GM12878 (cell line): Measurements from ENCODE around the gene TPRN. TPM values are rescaled to one million over a fixed set of nuclear protein-coding genes. Genes with fewer than 3 reads are reported as not detected.

Source experiments
- BMI1 ChIP-seq: fragments of 450-650 bp; IDR thresholded peaks from 2 replicates; pipeline ENCODE4 v1.6.1; 2016; ENCODE audit warnings: mild to moderate bottlenecking, moderate library complexity, borderline replicate concordance
- BRCA1 ChIP-seq: IDR thresholded peaks from 2 replicates; pipeline ENCODE4 v1.6.1; 2011; ENCODE audit warnings: low read depth, low read length, improper control_type of control experiment
- CBFB ChIP-seq: IDR thresholded peaks from 2 replicates; pipeline ENCODE4 v1.6.1; 2016; ENCODE audit warnings: antibody characterized with exemption, low read depth
- CHD1 ChIP-seq: IDR thresholded peaks from 2 replicates; pipeline ENCODE4 v1.6.1; 2012; ENCODE audit warnings: low read depth, low read length, improper control_type of control experiment
- DPF2 ChIP-seq: fragments of 450-650 bp; IDR thresholded peaks from 2 replicates; pipeline ENCODE4 v1.6.1; 2017; ENCODE audit warnings: mild to moderate bottlenecking
- GATAD2B ChIP-seq: fragments of 450-650 bp; conservative IDR thresholded peaks from 2 replicates; pipeline ENCODE4 v1.6.1; 2017; ENCODE audit warnings: low read depth, mild to moderate bottlenecking, moderate library complexity
- HDGF ChIP-seq: fragments of 450-650 bp; IDR thresholded peaks from 2 replicates; pipeline ENCODE4 v1.6.1; 2016; ENCODE audit warnings: antibody characterized with exemption
- KLF5 ChIP-seq: fragments of 450-650 bp; IDR thresholded peaks from 2 replicates; pipeline ENCODE4 v1.6.1; 2014; ENCODE audit warnings: mild to moderate bottlenecking; ENCODE audit not compliant: partially characterized antibody
- LARP7 ChIP-seq: fragments of 450-650 bp; IDR thresholded peaks from 2 replicates; pipeline ENCODE4 v1.6.1; 2017; ENCODE audit warnings: mild to moderate bottlenecking
- MEF2B ChIP-seq: fragments of 450-650 bp; IDR thresholded peaks from 2 replicates; pipeline ENCODE4 v1.6.1; 2018; ENCODE audit warnings: mild to moderate bottlenecking, moderate library complexity; ENCODE audit not compliant: partially characterized antibody, poor library complexity, severe bottlenecking
- NFXL1 ChIP-seq: fragments of 450-650 bp; IDR thresholded peaks from 2 replicates; pipeline ENCODE4 v1.6.1; 2017; ENCODE audit warnings: antibody characterized with exemption, mild to moderate bottlenecking, borderline replicate concordance
- NR2C1 ChIP-seq: fragments of 450-650 bp; IDR thresholded peaks from 2 replicates; pipeline ENCODE4 v1.6.1; 2017; ENCODE audit warnings: antibody characterized with exemption, mild to moderate bottlenecking, moderate library complexity
- POLR2AphosphoS2 ChIP-seq: IDR thresholded peaks from 2 replicates; pipeline ENCODE4 v1.6.1; 2011; ENCODE audit warnings: low read depth, mild to moderate bottlenecking, low read length, improper control_type of control experiment, moderate library complexity
- RELA ChIP-seq: fragments of 450-650 bp; IDR thresholded peaks from 2 replicates; pipeline ENCODE4 v1.8.0; 2014; ENCODE audit warnings: borderline replicate concordance; ENCODE audit not compliant: partially characterized antibody
- SMAD5 ChIP-seq: IDR thresholded peaks from 2 replicates; pipeline ENCODE4 v1.6.1; 2016; ENCODE audit warnings: antibody characterized with exemption, low read depth
- SRF ChIP-seq, 2 experiments: IDR thresholded peaks; 2 replicates each; pipeline ENCODE4 v1.6.1; 2011; ENCODE audit warnings: low read depth in 2 of 2, low read length in 2 of 2, mild to moderate bottlenecking in 1 of 2, moderate library complexity in 1 of 2
- ZBED1 ChIP-seq: IDR thresholded peaks from 2 replicates; pipeline ENCODE4 v1.6.1; 2016; ENCODE audit warnings: borderline replicate concordance
- ZNF622 ChIP-seq: fragments of 450-650 bp; IDR thresholded peaks from 2 replicates; pipeline ENCODE4 v1.6.1; 2017; ENCODE audit warnings: mild to moderate bottlenecking, inconsistent platforms
- polyA plus RNA-seq, 11 experiments: library from polyadenylated mRNA; depleted of rRNA in 4 of 11; unstranded in 6 of 11; stranded (reverse) in 5 of 11; fragments of >200 nt; fragmentation: Nextera tagmentation in 4 of 11; fragmentation: Illumina TruSeq in 1 of 11; extraction: Ambion mirVana in 4 of 11; extraction: Trizol in 1 of 11; gene quantifications; 1 replicate in 1 of 11; 2 replicates in 10 of 11; pipeline versions ENCODE4 v1.2.1 to v1.2.3, GENCODE V29; 2011 to 2016; ENCODE audit warnings: inconsistent platforms in 2 of 11, missing spikeins in 2 of 11, low read depth in 1 of 11
- total RNA-seq, 4 experiments: library from RNA; depleted of rRNA in 3 of 4; stranded (reverse); fragments of >200 nt in 3 of 4; fragmentation: Illumina TruSeq in 1 of 4; extraction: Trizol in 1 of 4; gene quantifications; 2 replicates each; pipeline versions ENCODE4 v1.2.1 to v1.2.3, GENCODE V29; 2013 to 2021
- TF ChIP-seq, protein P1 (sequence below): fragments of 450-650 bp; IDR thresholded peaks from 2 replicates; pipeline ENCODE4 v1.6.1; 2017; ENCODE audit warnings: low read depth, mild to moderate bottlenecking, moderate library complexity
- TF ChIP-seq, protein P2 (sequence below): fragments of 450-650 bp; IDR thresholded peaks from 2 replicates; pipeline ENCODE4 v1.6.1; 2017; ENCODE audit warnings: mild to moderate bottlenecking, moderate library complexity
- TF ChIP-seq, protein P3 (sequence below): fragments of 450-650 bp; IDR thresholded peaks from 2 replicates; pipeline ENCODE4 v1.6.1; 2016; ENCODE audit warnings: mild to moderate bottlenecking
- TF ChIP-seq, protein P4 (sequence below): fragments of 150-350 bp; IDR thresholded peaks from 2 replicates; pipeline ENCODE4 v1.6.1; 2014; ENCODE audit warnings: mild to moderate bottlenecking, low read depth, low read length

The TPRN gene
- total and polyA plus RNA-seq, 10 of the 15 experiments (the other 5 are each of a cell fraction or from before 2014, with no cell fraction given), result 0.18 to 19.5 (median 3.1) TPM

DNA sequence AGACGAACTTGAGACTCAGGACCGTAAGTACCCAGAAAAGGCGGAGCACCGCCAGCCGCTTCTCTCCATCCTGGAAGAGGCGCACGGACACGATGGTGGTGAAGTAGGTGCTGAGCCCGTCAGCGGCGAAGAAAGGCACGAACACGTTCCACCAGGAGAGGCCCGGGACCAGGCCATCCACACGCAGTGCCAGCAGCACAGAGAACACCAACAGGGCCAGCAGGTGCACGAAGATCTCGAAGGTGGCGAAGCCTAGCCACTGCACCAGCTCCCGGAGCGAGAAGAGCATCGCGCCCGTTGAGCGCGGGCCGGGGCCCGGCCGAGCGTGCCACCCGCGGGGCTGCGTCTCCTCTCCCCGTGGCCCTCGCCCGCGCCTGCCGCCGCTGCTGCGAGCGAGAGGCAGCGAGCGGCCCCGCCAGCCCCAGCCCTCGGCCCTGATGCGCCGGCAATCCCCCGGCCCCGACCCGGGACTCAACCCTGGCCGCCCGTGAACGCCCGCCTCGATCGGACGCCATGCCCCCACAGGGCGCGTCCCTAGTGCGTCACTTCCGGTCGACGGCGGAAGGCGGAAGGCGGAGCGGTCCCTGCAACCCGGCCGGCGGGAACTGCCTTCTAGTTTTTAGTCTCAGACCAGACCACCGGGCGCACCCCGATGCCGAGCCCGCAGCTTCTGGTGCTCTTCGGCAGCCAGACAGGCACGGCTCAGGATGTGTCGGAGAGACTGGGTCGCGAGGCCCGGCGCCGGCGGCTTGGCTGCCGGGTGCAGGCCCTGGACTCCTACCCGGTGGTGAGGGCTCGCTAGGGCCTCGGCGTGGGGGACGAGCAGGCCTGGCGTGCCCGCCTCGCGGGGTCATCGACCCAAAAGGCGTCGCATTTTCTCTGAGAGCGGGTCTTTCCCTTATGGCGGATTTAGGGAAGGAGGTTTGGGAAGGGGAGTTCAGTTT lies 4.9 kb upstream of the TPRN start, which contains the start of the genes NDOR1 and TMEM203 (continued):
- TF ChIP-seq, protein P1, sequence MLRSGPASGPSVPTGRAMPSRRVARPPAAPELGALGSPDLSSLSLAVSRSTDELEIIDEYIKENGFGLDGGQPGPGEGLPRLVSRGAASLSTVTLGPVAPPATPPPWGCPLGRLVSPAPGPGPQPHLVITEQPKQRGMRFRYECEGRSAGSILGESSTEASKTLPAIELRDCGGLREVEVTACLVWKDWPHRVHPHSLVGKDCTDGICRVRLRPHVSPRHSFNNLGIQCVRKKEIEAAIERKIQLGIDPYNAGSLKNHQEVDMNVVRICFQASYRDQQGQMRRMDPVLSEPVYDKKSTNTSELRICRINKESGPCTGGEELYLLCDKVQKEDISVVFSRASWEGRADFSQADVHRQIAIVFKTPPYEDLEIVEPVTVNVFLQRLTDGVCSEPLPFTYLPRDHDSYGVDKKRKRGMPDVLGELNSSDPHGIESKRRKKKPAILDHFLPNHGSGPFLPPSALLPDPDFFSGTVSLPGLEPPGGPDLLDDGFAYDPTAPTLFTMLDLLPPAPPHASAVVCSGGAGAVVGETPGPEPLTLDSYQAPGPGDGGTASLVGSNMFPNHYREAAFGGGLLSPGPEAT, result peak; percentile 94
- TF ChIP-seq SRF (IDR thresholded peaks at IDR 0.05; ENCODE audit: low read depth in 2 of 2, low read length in 2 of 2) (peak; percentile 57 to 93), LARP7 (peak; percentile 96), MEF2B (no peak), BRCA1 (no peak), POLR2AphosphoS2 (0 out of 2 replicates have a peak, but pooled peaks have one; percentile 54), CBFB (0 out of 2 replicates have a peak, but pooled peaks have one; percentile 25), KLF5 (no peak), ZNF622 (no peak), ZBED1 (no peak), SMAD5 (peak; percentile 47), GATAD2B (peak; percentile 88), NFXL1 (no peak), BMI1 (no peak), NR2C1 (peak; percentile 58), HDGF (no peak), CHD1 (no peak), DPF2 (peak; percentile 82), RELA (peak; percentile 69)
- TF ChIP-seq, protein P2, sequence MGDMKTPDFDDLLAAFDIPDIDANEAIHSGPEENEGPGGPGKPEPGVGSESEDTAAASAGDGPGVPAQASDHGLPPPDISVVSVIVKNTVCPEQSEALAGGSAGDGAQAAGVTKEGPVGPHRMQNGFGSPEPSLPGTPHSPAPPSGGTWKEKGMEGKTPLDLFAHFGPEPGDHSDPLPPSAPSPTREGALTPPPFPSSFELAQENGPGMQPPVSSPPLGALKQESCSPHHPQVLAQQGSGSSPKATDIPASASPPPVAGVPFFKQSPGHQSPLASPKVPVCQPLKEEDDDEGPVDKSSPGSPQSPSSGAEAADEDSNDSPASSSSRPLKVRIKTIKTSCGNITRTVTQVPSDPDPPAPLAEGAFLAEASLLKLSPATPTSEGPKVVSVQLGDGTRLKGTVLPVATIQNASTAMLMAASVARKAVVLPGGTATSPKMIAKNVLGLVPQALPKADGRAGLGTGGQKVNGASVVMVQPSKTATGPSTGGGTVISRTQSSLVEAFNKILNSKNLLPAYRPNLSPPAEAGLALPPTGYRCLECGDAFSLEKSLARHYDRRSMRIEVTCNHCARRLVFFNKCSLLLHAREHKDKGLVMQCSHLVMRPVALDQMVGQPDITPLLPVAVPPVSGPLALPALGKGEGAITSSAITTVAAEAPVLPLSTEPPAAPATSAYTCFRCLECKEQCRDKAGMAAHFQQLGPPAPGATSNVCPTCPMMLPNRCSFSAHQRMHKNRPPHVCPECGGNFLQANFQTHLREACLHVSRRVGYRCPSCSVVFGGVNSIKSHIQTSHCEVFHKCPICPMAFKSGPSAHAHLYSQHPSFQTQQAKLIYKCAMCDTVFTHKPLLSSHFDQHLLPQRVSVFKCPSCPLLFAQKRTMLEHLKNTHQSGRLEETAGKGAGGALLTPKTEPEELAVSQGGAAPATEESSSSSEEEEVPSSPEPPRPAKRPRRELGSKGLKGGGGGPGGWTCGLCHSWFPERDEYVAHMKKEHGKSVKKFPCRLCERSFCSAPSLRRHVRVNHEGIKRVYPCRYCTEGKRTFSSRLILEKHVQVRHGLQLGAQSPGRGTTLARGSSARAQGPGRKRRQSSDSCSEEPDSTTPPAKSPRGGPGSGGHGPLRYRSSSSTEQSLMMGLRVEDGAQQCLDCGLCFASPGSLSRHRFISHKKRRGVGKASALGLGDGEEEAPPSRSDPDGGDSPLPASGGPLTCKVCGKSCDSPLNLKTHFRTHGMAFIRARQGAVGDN, result peak; percentile 71
- TF ChIP-seq, protein P3, sequence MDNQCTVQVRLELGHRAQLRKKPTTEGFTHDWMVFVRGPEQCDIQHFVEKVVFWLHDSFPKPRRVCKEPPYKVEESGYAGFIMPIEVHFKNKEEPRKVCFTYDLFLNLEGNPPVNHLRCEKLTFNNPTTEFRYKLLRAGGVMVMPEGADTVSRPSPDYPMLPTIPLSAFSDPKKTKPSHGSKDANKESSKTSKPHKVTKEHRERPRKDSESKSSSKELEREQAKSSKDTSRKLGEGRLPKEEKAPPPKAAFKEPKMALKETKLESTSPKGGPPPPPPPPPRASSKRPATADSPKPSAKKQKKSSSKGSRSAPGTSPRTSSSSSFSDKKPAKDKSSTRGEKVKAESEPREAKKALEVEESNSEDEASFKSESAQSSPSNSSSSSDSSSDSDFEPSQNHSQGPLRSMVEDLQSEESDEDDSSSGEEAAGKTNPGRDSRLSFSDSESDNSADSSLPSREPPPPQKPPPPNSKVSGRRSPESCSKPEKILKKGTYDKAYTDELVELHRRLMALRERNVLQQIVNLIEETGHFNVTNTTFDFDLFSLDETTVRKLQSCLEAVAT, result no peak
- TF ChIP-seq, protein P4, sequence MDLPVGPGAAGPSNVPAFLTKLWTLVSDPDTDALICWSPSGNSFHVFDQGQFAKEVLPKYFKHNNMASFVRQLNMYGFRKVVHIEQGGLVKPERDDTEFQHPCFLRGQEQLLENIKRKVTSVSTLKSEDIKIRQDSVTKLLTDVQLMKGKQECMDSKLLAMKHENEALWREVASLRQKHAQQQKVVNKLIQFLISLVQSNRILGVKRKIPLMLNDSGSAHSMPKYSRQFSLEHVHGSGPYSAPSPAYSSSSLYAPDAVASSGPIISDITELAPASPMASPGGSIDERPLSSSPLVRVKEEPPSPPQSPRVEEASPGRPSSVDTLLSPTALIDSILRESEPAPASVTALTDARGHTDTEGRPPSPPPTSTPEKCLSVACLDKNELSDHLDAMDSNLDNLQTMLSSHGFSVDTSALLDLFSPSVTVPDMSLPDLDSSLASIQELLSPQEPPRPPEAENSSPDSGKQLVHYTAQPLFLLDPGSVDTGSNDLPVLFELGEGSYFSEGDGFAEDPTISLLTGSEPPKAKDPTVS, result no peak
